Kidney glomerular epithelial cell (primary cell): ENCODE data around the gene CIAO3.
"Not testable (repeated sequence)": the region's sequence is repeated elsewhere in the genome, so short reads cannot be mapped to it uniquely, and the experiment has no call there.

Experiments
- DNase-seq: peaks from one replicate; lab custom pipeline; 2025; lab: John Stamatoyannopoulos, UW

CIAO3 gene

GRCh38 chr16:692356-693108 is 48.3 kb downstream of the CIAO3 start:
- no peak for DNase-seq

GRCh38 chr16:691242-691641 is 49.6 kb downstream of the CIAO3 start:
- DNase-seq, result not testable (repeated sequence)

- DNase-seq, result no peak
Observed at GRCh38 chr16:689175-689897, 51.5 kb downstream of the CIAO3 start.

- no peak for DNase-seq
Observed at GRCh38 chr16:687499-687898, 53.3 kb downstream of the CIAO3 start.

- no peak for DNase-seq
Observed at GRCh38 chr16:686459-687260, 54.1 kb downstream of the CIAO3 start.

- peak; percentile 21 for DNase-seq
Observed at GRCh38 chr16:685967-686366, 54.8 kb downstream of the CIAO3 start.

DNA sequence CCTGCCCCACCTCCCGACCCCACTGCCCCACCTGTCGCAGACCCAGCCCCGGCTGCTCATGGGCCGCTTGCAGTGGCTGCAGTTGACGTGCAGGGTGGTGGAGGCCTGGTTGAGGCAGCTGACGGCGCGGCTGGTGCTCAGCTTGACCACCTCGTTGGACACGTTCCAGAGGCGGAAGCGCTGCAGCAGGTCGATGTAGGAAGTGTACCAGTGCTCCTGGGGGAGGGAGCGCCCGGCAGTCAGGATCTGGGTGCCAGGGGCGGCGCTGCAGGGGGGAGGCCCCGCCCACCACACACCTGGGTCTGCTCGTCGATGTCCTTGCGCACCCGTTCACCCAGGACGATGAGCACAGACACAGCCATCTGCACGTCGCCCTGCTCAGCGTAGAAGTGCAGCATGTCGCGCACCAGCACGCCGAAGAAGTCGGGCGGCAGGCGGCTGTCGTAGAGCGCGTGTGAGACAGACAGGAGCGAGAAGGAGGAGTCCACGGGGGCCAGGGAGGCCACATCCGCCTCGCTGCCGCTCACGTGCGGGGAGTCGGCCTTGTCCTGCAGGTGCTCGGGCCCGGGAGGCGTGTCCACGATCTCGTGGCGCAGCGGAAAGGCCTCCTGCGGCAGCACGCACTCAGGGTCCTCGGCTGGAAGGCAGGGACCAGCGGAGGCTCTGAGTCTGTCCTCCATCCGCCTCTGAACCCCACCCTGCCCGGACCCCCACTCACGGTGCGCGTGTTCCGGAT is 55.7 kb downstream of the CIAO3 start:
- no peak for DNase-seq

DNA sequence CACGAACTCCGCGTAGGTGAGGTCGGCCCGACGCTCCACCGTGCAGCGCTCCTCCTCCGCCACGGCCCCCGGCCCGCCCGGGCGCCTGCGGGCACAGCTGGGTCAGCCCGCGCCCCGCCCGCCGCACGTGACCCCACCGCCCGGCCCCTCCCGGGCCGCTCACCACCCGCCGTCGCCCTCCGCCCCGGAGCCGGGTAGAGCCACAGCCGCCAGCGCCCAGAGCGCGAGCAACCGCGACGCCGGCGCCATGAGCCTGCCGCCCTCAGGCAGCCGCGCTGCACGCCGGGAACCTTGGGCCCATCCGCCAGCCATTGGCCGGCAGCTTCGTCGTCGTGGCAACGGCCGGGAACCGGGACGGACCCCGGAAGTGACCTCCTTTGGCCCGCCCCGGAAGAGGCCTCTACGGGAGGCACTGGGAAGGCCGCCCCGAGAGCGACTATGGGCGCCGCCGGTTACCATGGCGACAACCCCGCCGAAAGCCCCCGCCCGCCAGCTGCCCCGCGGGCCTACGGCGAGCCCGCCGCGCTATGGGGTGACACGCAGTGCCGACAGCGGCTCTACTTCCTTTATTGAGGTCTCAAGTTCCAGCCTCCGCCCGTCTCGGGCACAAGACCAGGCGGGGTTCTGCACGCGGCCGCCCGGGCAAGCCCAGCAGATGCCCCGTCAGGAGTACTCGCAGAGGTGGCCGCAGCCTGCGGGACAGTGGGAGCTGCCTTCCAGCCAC is 56.6 kb downstream of the CIAO3 start, which contains the start of gene JMJD8:
TSS of gene JMJD8 (minus strand) at position 264 of the 724 bp plus-strand sequence. CDS start at position 249, 15 bp downstream.
- peak; percentile 86 for DNase-seq

DNA sequence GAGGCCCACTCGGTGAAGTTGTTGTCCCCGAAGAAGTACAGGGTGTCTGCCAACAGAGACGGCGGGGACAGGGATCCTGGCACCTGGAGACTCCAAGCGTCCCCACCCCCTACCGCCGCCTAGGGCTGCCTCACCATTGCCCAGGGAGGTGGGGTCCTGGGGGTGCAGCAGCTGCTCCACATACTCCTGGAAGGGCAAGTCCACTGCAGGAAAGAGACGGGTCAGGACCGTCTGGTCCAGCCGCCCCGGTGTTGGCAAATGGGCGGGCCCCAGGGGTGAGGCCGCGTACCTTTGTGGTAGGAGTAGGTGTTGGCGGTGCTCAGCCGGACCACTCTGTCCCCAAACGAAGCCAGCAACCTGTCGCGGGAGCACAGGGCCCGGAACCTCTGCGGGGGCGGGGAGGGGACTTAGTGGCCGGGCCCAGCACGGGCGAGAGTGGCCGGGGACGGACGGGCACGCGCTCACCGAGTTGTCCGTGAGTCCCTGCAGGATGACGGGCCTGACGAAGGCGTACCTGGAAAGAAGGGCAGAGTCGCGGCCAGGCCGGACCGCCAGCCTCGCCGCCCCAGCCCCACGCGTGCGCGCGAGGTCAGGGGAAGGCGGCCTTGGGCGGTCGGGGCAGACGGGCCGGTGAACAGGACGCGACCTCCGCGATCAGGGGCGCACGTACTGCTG is 57.3 kb downstream of the CIAO3 start:
- no peak for DNase-seq

DNA sequence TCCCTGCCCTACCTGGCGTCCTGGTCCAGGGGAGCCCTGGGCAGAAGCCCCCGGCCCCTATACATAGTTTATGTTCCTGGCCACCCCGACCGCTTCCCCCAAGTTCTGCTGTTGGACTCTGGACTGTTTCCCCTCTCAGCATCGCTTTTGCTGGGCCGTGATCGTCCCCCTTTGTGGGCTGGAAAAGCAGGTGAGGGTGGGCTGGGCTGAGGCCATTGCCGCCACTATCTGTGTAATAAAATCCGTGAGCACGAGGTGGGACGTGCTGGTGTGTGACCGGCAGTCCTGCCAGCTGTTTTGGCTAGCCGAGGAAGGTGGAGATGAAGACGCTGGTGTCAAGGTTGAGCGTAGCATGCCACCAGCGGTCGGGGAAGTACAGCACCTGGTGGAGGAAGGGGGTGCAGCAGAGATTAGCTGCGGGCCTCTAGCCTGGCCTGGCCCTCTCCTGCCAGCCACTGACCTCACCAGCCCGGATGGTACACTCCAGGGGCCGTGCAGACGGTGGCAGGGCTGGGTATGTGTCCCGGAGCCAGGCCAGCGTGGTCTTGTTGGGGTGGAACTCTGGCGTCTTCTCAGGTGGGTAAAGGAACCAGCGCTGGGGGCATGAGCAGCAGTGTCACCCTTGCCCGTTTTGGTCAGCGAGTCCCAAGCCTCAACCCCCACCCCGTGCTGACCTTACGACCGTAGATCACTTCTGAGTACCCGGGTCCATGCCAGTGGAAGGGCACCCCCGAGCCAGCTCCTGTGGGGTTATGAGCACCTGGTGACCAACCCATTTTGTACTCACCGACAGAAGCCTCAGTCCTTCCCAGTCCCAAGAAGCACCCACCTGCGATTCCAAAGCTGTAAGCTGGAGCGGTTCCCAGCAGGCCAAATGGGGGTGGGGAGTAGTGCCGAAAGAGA is 58.1 kb downstream of the CIAO3 start:
- no peak for DNase-seq

DNA sequence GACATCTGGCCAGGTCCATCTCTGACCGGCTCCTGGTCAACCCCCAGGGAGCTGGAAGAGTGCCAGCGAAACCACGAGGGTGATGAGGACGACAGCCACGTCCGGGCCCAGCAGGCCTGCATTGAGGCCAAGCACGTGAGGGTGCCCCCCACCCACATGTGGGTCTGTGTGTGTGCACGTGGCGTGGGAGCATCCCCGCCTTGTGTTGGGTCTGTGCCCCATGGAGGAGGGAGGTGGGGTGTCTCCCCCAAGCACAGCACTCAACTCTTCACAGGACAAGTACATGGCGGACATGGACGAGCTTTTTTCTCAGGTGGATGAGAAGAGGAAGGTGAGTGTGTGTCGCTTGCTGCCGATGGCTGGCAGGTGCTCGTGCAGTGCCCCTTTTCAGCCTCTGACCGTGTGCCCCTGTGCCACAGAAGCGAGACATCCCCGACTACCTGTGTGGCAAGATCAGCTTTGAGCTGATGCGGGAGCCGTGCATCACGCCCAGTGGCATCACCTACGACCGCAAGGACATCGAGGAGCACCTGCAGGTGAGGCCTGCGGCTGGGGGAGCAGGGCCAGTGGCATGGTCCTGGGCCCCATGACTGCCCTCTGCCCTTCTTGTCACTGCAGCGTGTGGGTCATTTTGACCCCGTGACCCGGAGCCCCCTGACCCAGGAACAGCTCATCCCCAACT is 58.9 kb downstream of the CIAO3 start:
- no peak for DNase-seq

DNA sequence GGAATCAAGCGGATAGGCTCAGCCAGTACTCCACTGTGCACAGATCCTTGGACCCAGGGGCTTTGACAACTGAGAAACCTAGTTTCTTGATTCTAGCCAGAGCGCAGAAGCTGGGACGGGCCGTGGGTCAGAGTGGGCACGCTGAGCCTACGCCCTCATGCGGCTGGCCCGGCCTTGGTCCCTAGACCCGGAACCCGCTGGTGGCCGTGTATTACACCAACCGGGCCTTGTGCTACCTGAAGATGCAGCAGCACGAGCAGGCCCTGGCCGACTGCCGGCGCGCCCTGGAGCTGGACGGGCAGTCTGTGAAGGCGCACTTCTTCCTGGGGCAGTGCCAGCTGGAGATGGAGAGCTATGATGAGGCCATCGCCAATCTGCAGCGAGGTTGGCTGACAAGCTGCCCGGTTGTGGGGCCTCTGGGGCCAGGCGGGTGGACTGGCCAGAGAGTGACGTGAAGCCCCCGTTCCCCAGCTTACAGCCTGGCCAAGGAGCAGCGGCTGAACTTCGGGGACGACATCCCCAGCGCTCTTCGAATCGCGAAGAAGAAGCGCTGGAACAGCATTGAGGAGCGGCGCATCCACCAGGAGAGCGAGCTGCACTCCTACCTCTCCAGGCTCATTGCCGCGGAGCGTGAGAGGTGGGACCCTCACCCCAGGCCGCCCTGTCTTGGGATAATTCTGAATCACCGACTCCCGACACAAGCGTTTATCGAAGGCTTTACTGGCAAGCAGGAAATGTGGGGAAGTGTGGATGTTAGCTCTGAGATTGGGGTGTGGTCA is 59.6 kb downstream of the CIAO3 start:
- no peak for DNase-seq

DNA sequence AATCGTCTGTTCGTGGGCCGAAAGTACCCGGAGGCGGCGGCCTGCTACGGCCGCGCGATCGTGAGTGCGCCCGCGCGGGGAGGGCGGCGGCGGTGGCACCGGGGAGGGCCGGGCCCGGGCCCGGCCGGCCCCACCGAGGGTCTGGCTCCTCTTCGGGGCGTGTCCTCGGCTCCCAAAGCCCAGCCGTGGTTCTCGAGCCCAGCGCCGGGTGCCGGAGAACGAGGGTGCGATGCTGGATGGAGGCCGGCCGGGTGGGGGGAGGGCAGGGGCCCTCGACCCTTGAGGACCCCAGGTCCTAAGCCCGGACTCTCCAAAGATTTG is 60.2 kb downstream of the CIAO3 start:
- DNase-seq, result no peak

- DNase-seq, result peak; percentile 58
Observed at GRCh38 chr16:679814-680624, 60.8 kb downstream of the CIAO3 start, which contains the start of gene STUB1. Gene STUB1, plus strand, starts transcription at chr16:680410. Its CDS starts 116 bp downstream, at chr16:680526.
